Measurements from ENCODE around the gene UTF1.

UTF1 gene

DNA sequence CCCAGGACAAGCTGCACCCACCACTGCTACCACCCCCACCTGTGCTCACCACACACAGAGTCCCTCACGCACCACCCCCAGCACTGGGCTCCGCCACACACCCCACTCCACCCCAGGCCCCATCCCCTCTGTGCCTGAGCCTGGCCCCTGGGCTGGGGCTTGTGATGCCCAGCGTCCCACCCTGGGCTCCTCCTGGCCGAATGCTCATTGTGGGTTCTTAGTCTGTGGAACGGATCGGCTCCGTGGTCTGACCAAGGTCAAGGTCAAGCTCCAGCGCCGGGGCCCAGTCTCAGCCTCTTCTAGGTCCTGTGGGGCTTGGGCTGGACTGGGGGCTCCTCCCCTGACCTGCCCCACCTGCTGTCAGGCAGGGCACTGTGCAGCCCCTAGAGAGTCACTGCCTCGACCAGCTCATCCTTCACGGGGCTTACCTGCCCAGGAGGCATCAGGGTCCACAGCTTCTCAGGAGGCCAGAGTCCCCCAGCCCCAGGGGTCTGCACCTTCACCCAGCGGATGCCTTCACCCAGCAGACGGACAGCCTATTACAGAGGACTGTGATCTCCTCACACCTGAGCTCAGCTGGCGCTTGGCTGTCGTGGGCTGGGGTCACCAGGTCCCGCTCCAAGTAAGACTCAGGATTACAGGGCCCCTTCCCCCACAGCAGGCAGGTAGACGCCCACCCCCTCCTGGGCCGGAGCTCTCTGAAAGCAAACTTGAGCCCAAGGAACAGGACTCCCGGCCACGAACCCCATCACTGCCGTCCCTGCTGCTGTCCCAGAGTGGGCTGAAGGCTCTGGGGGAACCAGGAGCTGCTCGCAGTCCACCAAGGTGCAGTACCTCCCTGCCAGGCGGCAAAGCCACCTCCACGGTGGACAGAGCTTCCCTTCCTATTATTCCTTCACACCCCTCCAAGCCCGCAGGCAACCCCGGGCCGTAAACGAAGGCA is 15.3 kb upstream of the UTF1 start:
- peaks cover 6% of the 10 kb centered on the region; the same call in 1 of the 2 replicates for H3K9me3 ChIP-seq (ENCODE audit: control insufficient read depth, insufficient read depth, low read length)
- H3K4me2 ChIP-seq (ENCODE audit: low read length): no peak overlapping the region
- no peak overlapping the region for H3K4me3 ChIP-seq (ENCODE audit: low read length)
- H4K20me1 ChIP-seq (ENCODE audit: control insufficient read depth, insufficient read depth, low read depth, low read length): no peaks in the 10 kb centered on the region
- no peaks in the 10 kb centered on the region for H3K36me3 ChIP-seq (ENCODE audit: control insufficient read depth, low read length)
- no peaks in the 10 kb centered on the region for H3K27me3 ChIP-seq (ENCODE audit: control insufficient read depth, low read length)
- TF ChIP-seq, protein P1, sequence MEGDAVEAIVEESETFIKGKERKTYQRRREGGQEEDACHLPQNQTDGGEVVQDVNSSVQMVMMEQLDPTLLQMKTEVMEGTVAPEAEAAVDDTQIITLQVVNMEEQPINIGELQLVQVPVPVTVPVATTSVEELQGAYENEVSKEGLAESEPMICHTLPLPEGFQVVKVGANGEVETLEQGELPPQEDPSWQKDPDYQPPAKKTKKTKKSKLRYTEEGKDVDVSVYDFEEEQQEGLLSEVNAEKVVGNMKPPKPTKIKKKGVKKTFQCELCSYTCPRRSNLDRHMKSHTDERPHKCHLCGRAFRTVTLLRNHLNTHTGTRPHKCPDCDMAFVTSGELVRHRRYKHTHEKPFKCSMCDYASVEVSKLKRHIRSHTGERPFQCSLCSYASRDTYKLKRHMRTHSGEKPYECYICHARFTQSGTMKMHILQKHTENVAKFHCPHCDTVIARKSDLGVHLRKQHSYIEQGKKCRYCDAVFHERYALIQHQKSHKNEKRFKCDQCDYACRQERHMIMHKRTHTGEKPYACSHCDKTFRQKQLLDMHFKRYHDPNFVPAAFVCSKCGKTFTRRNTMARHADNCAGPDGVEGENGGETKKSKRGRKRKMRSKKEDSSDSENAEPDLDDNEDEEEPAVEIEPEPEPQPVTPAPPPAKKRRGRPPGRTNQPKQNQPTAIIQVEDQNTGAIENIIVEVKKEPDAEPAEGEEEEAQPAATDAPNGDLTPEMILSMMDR (IDR thresholded peaks at IDR 0.05; ENCODE audit: low read depth, low read length, poor library complexity, severe bottlenecking): no peak
- TF ChIP-seq EZH2phosphoT487 (IDR thresholded peaks at IDR 0.05; ENCODE audit: borderline replicate concordance, low read length): no peak
- H3K79me2 ChIP-seq (ENCODE audit: control insufficient read depth, low read length): no peaks in the 10 kb centered on the region
- H3F3A ChIP-seq (ENCODE audit: control insufficient read depth, insufficient read depth): no peaks in the 10 kb centered on the region
- H3K9me2 ChIP-seq (replicated peaks; ENCODE audit: control insufficient read depth, low read length): no peaks in the 10 kb centered on the region
- H3K27ac ChIP-seq (ENCODE audit: low read depth, low read length): no peak overlapping the region
- H3K4me1 ChIP-seq (ENCODE audit: control insufficient read depth, low read length): no peaks in the 10 kb centered on the region

- no peaks in the 10 kb centered on the region for H3K79me2 ChIP-seq (ENCODE audit: control insufficient read depth, low read length)
- no peak overlapping the region for H3K4me2 ChIP-seq (ENCODE audit: low read length)
- H3K4me1 ChIP-seq (ENCODE audit: control insufficient read depth, low read length): no peaks in the 10 kb centered on the region
- H3K27me3 ChIP-seq (ENCODE audit: control insufficient read depth, low read length): no peaks in the 10 kb centered on the region
- no peaks in the 10 kb centered on the region for H3F3A ChIP-seq (ENCODE audit: control insufficient read depth, insufficient read depth)
- TF ChIP-seq EZH2phosphoT487 (IDR thresholded peaks at IDR 0.05; ENCODE audit: borderline replicate concordance, low read length): no peak
- TF ChIP-seq, protein P1 (IDR thresholded peaks at IDR 0.05; ENCODE audit: low read depth, low read length, poor library complexity, severe bottlenecking): no peak
- no peaks in the 10 kb centered on the region for H3K9me2 ChIP-seq (replicated peaks; ENCODE audit: control insufficient read depth, low read length)
- H3K4me3 ChIP-seq (ENCODE audit: low read length): no peak overlapping the region
- H3K27ac ChIP-seq (ENCODE audit: low read depth, low read length): no peak overlapping the region
- H4K20me1 ChIP-seq (ENCODE audit: control insufficient read depth, insufficient read depth, low read depth, low read length): no peaks in the 10 kb centered on the region
- no peaks in the 10 kb centered on the region for H3K36me3 ChIP-seq (ENCODE audit: control insufficient read depth, low read length)
- H3K9me3 ChIP-seq (ENCODE audit: control insufficient read depth, insufficient read depth, low read length): peaks cover 5% of the 10 kb centered on the region; the same call in 1 of the 2 replicates
Observed at GRCh38 chr10:133215586-133215985, 14.4 kb upstream of the UTF1 start.

DNA sequence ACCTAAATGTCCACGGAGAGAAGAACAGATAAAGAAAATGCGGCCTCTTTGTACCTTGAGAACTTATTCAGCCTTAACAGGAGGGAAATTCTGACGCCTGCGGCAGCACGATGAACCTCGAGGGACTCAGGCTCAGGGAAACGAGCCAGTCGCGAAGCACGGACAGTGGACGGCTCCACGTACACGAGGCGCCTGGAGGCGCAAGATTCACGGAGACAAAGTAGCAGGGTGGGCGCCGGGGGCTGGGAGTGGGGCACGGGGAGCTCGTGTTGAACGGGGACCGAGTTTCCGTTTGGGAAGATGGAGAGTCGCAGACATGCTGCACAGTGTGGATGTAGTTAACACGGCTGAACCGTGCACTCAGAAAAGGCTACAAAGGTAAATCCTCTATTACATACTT is 13.2 kb upstream of the UTF1 start:
- Histone ChIP-seq H4K20me1 (ENCODE audit: control insufficient read depth, insufficient read depth, low read depth, low read length) (no peaks in the 10 kb centered on the region), H3F3A (ENCODE audit: control insufficient read depth, insufficient read depth) (no peaks in the 10 kb centered on the region), H3K36me3 (ENCODE audit: control insufficient read depth, low read length) (no peaks in the 10 kb centered on the region), H3K4me2 (ENCODE audit: low read length) (no peak overlapping the region), H3K9me2 (replicated peaks; ENCODE audit: control insufficient read depth, low read length) (no peaks in the 10 kb centered on the region), H3K27me3 (ENCODE audit: control insufficient read depth, low read length) (no peaks in the 10 kb centered on the region), H3K4me1 (ENCODE audit: control insufficient read depth, low read length) (no peaks in the 10 kb centered on the region), H3K9me3 (ENCODE audit: control insufficient read depth, insufficient read depth, low read length) (peaks cover 5% of the 10 kb centered on the region; the same call in 1 of the 2 replicates), H3K4me3 (ENCODE audit: low read length) (no peak overlapping the region), H3K27ac (ENCODE audit: low read depth, low read length) (no peak overlapping the region), H3K79me2 (ENCODE audit: control insufficient read depth, low read length) (no peaks in the 10 kb centered on the region)
- TF ChIP-seq EZH2phosphoT487 (IDR thresholded peaks at IDR 0.05; ENCODE audit: borderline replicate concordance, low read length): no peak
- TF ChIP-seq, protein P1 (IDR thresholded peaks at IDR 0.05; ENCODE audit: low read depth, low read length, poor library complexity, severe bottlenecking): no peak

Data from DOHH2 (cell line).